ENCODE measurements around the gene SETD7. TPM values are rescaled to one million over a fixed set of nuclear protein-coding genes. Genes with fewer than 3 reads are reported as not detected.

Gene SETD7
- total RNA-seq, 4 donors from 2014 or later: 73.1 to 134 (median 113) TPM

DNA sequence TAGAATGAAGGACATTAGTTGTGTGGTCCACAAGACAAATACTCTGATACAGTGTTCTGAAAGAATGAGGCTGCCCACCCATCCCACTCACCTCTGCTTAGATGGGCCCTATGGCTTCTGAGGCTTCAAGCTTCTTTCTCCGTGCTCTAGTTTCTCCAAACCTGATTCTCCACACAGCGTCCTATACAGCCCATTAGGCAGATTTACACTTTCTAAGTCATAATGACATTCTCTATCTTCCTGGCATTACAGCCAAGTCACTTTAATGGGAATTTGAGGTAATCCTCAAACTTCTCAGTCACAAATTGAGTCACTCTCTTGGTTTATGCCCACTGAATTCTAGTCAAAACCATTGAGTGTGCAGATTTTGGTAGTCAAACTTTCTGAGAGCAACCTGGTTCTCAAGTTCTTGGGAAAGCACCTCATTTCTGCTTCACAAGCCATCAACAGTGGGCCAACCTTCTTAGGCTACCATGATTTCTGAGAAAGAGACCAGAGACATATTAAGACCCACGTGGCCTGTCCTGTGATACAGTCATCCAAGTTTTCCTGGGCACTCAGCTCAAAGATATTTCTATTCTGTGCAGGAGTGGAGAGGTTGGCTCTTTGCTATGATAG is 6.2 kb upstream of the SETD7 start:
- H3K27ac ChIP-seq: no peak overlapping the region
- H3K36me3 ChIP-seq: no peaks in the 10 kb centered on the region
- peaks cover 3 to 24% of the 10 kb centered on the region in 2 donors for H3K4me1 ChIP-seq
- no peaks in the 10 kb centered on the region for H3K27me3 ChIP-seq
- no peak overlapping the region for H3K4me3 ChIP-seq
- in situ Hi-C loops (cut with MboI; ENCODE audit: low sequenced_read_pairs in 4 of 4): no loop called here
- no peaks in the 10 kb centered on the region for H3K9me3 ChIP-seq
- no peak for TF ChIP-seq POLR2A (IDR thresholded peaks at IDR 0.05)
- ATAC-seq: no peak
- intact Hi-C loops (cut with DNase I; ENCODE audit: low total_unique reads): no loop called here
- DNase-seq: no peak

DNA sequence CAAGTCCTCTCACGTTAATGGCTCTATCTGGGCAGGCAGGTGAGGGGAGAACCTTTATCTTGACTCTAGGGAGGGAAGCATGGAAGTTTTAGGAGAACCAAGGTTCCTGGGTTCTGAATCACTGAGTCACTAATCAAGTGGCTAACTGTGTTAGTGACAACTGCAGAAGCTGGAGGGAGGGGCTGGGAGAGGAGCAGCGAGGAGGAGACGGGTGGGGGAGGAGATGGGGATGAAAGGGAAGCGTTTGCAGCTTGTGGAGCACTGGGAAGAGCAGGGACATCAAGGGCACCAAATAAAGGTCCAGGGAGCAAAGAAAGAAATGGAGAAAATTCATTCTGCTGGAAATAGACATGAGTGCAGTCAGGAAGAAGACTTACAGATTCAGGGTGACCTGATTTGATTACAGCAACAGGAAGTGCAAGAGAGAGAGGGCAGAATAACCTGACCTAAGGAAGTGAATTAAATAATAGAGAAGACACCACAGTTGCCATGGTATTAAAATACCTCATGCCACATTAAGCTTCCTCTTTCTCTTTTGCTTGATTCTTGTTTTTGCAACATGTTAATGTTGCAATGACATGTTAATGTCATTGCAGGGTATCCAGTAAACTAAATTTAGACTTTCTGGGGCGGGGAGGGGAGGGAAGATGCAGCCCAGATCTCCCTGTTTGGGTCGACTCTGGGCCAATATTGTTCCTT is 4.5 kb upstream of the SETD7 start:
- Histone ChIP-seq H3K36me3 (no peaks in the 10 kb centered on the region), H3K9me3 (no peaks in the 10 kb centered on the region), H3K27me3 (no peaks in the 10 kb centered on the region), H3K4me3 (no peak overlapping the region), H3K4me1 (peaks cover 3 to 24% of the 10 kb centered on the region in 2 donors), H3K27ac (peak overlapping the region; percentile 15 to 37 (median 18))
- intact Hi-C loops (cut with DNase I; ENCODE audit: low total_unique reads): no loop called here
- TF ChIP-seq POLR2A (IDR thresholded peaks at IDR 0.05): no peak
- TF ChIP-seq, protein P1, sequence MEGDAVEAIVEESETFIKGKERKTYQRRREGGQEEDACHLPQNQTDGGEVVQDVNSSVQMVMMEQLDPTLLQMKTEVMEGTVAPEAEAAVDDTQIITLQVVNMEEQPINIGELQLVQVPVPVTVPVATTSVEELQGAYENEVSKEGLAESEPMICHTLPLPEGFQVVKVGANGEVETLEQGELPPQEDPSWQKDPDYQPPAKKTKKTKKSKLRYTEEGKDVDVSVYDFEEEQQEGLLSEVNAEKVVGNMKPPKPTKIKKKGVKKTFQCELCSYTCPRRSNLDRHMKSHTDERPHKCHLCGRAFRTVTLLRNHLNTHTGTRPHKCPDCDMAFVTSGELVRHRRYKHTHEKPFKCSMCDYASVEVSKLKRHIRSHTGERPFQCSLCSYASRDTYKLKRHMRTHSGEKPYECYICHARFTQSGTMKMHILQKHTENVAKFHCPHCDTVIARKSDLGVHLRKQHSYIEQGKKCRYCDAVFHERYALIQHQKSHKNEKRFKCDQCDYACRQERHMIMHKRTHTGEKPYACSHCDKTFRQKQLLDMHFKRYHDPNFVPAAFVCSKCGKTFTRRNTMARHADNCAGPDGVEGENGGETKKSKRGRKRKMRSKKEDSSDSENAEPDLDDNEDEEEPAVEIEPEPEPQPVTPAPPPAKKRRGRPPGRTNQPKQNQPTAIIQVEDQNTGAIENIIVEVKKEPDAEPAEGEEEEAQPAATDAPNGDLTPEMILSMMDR (IDR thresholded peaks at IDR 0.05 in 4 of 5, conservative IDR thresholded peaks at IDR 0.05 in 1 of 5): no peak
- ATAC-seq (no peak), DNase-seq (no peak)
- in situ Hi-C loops (cut with MboI; ENCODE audit: low sequenced_read_pairs in 4 of 4): no loop called here

DNA sequence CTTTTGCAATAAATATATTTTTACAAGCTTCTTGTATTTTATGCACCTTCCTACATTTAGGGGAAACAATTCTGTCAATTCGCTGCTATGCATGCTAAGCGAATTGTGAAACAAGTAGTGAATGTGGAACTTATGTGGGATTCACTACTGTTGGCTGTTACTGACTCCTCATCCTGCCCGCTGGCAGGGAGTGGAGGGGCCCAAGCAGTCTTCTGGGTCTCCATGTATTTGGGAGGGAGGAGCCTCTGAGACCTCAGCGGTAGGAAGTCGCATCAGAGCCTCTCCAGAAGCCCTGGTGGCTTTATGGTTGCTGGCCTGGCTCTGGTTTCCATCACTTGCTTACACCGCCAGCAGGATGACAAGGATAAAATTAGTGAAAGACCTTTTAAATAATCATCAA is 3.7 kb upstream of the SETD7 start:
- Histone ChIP-seq H3K4me3 (no peak overlapping the region), H3K36me3 (no peaks in the 10 kb centered on the region), H3K9me3 (no peaks in the 10 kb centered on the region), H3K4me1 (peaks cover 3 to 24% of the 10 kb centered on the region in 2 donors), H3K27ac (no peak overlapping the region), H3K27me3 (no peaks in the 10 kb centered on the region)
- ATAC-seq (no peak), DNase-seq (no peak)
- in situ Hi-C loops (cut with MboI; ENCODE audit: low sequenced_read_pairs in 4 of 4): no loop called here
- TF ChIP-seq, protein P1 (IDR thresholded peaks at IDR 0.05 in 4 of 5, conservative IDR thresholded peaks at IDR 0.05 in 1 of 5): no peak
- no peak for TF ChIP-seq POLR2A (IDR thresholded peaks at IDR 0.05)
- intact Hi-C loops (cut with DNase I; ENCODE audit: low total_unique reads): loop anchor here (5.0 kb wide), 4 partner anchors 47 to 593 kb away; partner anchors contain the start of genes ELF2 and MAML3

DNA sequence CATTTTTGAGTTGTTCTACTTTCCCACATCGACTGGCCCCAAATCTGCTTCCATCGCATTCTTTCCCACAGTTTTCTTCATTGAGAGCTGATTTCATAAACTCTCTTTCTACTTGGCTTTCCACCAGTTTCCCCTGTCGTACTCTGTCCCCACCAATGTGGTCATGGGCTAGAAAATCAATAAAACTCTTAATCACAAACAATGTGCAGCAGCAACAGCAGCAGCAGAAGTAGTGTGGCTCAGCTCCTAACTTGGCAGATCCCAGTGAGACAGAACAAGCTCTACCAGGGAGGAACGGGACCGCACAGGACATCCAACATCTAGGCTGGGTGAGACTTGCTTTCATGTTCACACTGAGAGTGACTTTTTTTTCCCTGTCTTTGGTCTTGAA is 3.1 kb upstream of the SETD7 start:
- peaks cover 7 to 29% of the 10 kb centered on the region in 2 donors for H3K4me1 ChIP-seq
- ATAC-seq: no peak
- intact Hi-C loops (cut with DNase I; ENCODE audit: low total_unique reads) (loop anchor here (5.0 kb wide), 4 partner anchors 47 to 593 kb away; partner anchors contain the start of genes ELF2 and MAML3), in situ Hi-C loops (cut with MboI; ENCODE audit: low sequenced_read_pairs in 4 of 4) (no loop called here)
- H3K36me3 ChIP-seq: no peaks in the 10 kb centered on the region
- H3K27me3 ChIP-seq: no peaks in the 10 kb centered on the region
- no peak overlapping the region for H3K27ac ChIP-seq
- TF ChIP-seq, protein P1 (IDR thresholded peaks at IDR 0.05 in 4 of 5, conservative IDR thresholded peaks at IDR 0.05 in 1 of 5): no peak
- no peak for DNase-seq
- no peaks in the 10 kb centered on the region for H3K9me3 ChIP-seq
- H3K4me3 ChIP-seq: no peak overlapping the region

DNA sequence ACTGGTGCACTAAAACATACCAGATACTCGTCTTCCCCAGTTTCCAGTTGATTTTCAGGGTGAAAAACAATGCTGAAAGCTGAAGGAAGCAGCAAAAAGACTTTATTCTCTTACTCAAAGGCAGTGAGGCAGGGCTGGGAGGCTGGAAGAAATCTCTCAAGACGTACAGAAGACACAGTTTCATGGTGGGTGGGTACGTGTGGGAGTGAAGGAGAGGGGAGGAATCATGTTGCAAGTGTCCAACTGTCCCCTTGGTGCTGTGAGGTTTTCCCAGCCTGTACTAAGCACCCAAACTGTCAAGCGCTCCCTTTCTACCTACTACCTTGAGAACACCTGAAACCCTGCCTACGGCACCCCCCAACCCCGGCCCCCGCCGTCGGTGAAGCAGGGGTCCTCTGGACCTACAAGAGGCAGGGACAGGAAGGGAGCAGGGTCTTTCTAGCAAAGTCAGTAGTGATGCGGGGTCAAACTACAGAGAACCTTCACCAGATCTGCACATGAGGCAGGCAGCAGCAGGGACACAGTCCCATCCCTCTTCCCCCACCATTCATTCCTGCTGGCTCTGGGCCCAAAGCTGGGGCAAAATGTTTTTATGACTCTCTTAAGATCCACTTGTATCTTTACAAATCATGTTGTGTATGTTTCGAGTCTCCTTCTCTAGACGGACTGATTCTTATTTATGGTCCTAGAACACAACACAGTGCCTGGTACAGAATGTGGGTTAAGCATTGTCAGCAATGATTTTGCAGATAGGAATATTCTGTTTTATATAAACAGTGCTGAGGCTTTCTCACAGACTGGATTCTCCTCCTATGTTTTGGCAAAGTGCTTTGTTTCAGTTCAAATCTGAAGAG is 2.4 kb upstream of the SETD7 start:
- Histone ChIP-seq H3K9me3 (no peaks in the 10 kb centered on the region), H3K36me3 (no peaks in the 10 kb centered on the region), H3K4me3 (no peak overlapping the region), H3K4me1 (peaks cover 13 to 30% of the 10 kb centered on the region in 2 donors), H3K27ac (no peak overlapping the region), H3K27me3 (no peaks in the 10 kb centered on the region)
- ATAC-seq (no peak), DNase-seq (no peak)
- TF ChIP-seq, protein P1 (IDR thresholded peaks at IDR 0.05 in 4 of 5, conservative IDR thresholded peaks at IDR 0.05 in 1 of 5): no peak
- no peak for TF ChIP-seq POLR2A (IDR thresholded peaks at IDR 0.05)
- in situ Hi-C loops (cut with MboI; ENCODE audit: low sequenced_read_pairs in 4 of 4): no loop called here
- intact Hi-C loops (cut with DNase I; ENCODE audit: low total_unique reads): loop anchor here (5.0 kb wide), 4 partner anchors 46 to 594 kb away; partner anchors contain the start of genes ELF2 and MAML3

Measured in gastrocnemius medialis (tissue), 4 donors.